Glutamatergic neuron (in vitro differentiated cells): ENCODE measurements around the gene CLIC5. TPM values are rescaled to one million over a fixed set of nuclear protein-coding genes. Genes with fewer than 3 reads are reported as not detected.

Experiments used
- DNase-seq: peaks from one replicate; pipeline ENCODE4 v3.0.0; 2022
- H3K27ac Mint-ChIP-seq: one replicate; pipeline ENCODE4 v1.8.0; 2020; ENCODE audit warnings: mild to moderate bottlenecking, mixed read lengths, inconsistent platforms; ENCODE audit not compliant: unreplicated experiment
- H3K27me3 Mint-ChIP-seq: one replicate; pipeline ENCODE4 v1.8.0; 2020; ENCODE audit warnings: mild to moderate bottlenecking, moderate library complexity, mixed read lengths, inconsistent platforms; ENCODE audit not compliant: unreplicated experiment
- H3K36me3 Mint-ChIP-seq: one replicate; pipeline ENCODE4 v1.8.0; 2020; ENCODE audit warnings: mild to moderate bottlenecking, mixed read lengths, inconsistent platforms; ENCODE audit not compliant: unreplicated experiment
- H3K4me1 Mint-ChIP-seq: one replicate; pipeline ENCODE4 v1.8.0; 2020; ENCODE audit warnings: mild to moderate bottlenecking, low read depth, mixed read lengths, inconsistent platforms; ENCODE audit not compliant: unreplicated experiment
- H3K4me3 Mint-ChIP-seq: one replicate; pipeline ENCODE4 v1.8.0; 2020; ENCODE audit warnings: mild to moderate bottlenecking, mixed read lengths, inconsistent platforms; ENCODE audit not compliant: unreplicated experiment
- H3K9me3 Mint-ChIP-seq: one replicate; pipeline ENCODE4 v1.8.0; 2020; ENCODE audit warnings: mild to moderate bottlenecking, moderate library complexity, mixed read lengths, inconsistent platforms; ENCODE audit not compliant: unreplicated experiment
- CTCF ChIP-seq: fragments of 200-600 bp; sonication (generic); IDR thresholded peaks from one replicate; pipeline ENCODE4 v1.5.0; 2021; ENCODE audit not compliant: partially characterized antibody, unreplicated experiment
- total RNA-seq: library from RNA; stranded (reverse); fragmentation: NEBNext Ultra II Directional; extraction: Animal tissue kit (Norgen Biotek cat#: 25700); gene quantifications from one replicate; pipeline ENCODE4 v1.2.1, GENCODE V29; 2021; ENCODE audit not compliant: unreplicated experiment

The CLIC5 gene
- total RNA-seq, 1 donor from 2014 or later, result not detected

- Mint-ChIP-seq H3K4me3 (no peak overlapping the region), H3K4me1 (no peaks in the 10 kb centered on the region), H3K9me3 (no peaks in the 10 kb centered on the region), H3K27me3 (no peaks in the 10 kb centered on the region), H3K36me3 (no peaks in the 10 kb centered on the region), H3K27ac (no peak overlapping the region)
- no peak for TF ChIP-seq CTCF
- no peak for DNase-seq
Observed at GRCh38 chr6:46035242-46035641, 19.6 kb upstream of the CLIC5 start.

GRCh38 chr6:46032110-46032998 lies 16.7 kb upstream of the CLIC5 start:
- Mint-ChIP-seq H3K9me3 (no peaks in the 10 kb centered on the region), H3K27ac (no peak overlapping the region), H3K4me1 (no peaks in the 10 kb centered on the region), H3K4me3 (no peak overlapping the region), H3K36me3 (no peaks in the 10 kb centered on the region), H3K27me3 (no peaks in the 10 kb centered on the region)
- DNase-seq, result no peak
- no peak for TF ChIP-seq CTCF

GRCh38 chr6:46029602-46030001 lies 13.9 kb upstream of the CLIC5 start:
- Mint-ChIP-seq H3K36me3 (no peaks in the 10 kb centered on the region), H3K27me3 (no peaks in the 10 kb centered on the region), H3K4me1 (no peaks in the 10 kb centered on the region), H3K27ac (no peak overlapping the region), H3K9me3 (no peaks in the 10 kb centered on the region), H3K4me3 (no peak overlapping the region)
- DNase-seq, result no peak
- no peak for TF ChIP-seq CTCF

GRCh38 chr6:46026307-46026706 lies 10.6 kb upstream of the CLIC5 start:
- DNase-seq, result no peak
- Mint-ChIP-seq H3K27ac (no peak overlapping the region), H3K4me1 (no peaks in the 10 kb centered on the region), H3K9me3 (no peaks in the 10 kb centered on the region), H3K27me3 (no peaks in the 10 kb centered on the region), H3K4me3 (no peak overlapping the region), H3K36me3 (no peaks in the 10 kb centered on the region)
- no peak for TF ChIP-seq CTCF

GRCh38 chr6:46025573-46025972 lies 9.9 kb upstream of the CLIC5 start:
- Mint-ChIP-seq H3K9me3 (no peaks in the 10 kb centered on the region), H3K36me3 (no peaks in the 10 kb centered on the region), H3K4me1 (no peaks in the 10 kb centered on the region), H3K27me3 (no peaks in the 10 kb centered on the region), H3K4me3 (no peak overlapping the region), H3K27ac (no peak overlapping the region)
- DNase-seq, result no peak
- TF ChIP-seq CTCF, result no peak
